ENCODE results near the gene GNG12. TPM values are rescaled to one million over a fixed set of nuclear protein-coding genes. Genes with fewer than 3 reads are reported as not detected.

Gene GNG12
- total RNA-seq, 1 donor from 2014 or later, result 0.05 TPM

- intact Hi-C loops (cut with micrococcal nuclease), result no loop called here
Measured at GRCh38 chr1:67816095-67816475, 17.2 kb downstream of the GNG12 start.

- intact Hi-C loops (cut with micrococcal nuclease), result no loop called here
Measured at GRCh38 chr1:67815303-67816094, 17.8 kb downstream of the GNG12 start.

DNA sequence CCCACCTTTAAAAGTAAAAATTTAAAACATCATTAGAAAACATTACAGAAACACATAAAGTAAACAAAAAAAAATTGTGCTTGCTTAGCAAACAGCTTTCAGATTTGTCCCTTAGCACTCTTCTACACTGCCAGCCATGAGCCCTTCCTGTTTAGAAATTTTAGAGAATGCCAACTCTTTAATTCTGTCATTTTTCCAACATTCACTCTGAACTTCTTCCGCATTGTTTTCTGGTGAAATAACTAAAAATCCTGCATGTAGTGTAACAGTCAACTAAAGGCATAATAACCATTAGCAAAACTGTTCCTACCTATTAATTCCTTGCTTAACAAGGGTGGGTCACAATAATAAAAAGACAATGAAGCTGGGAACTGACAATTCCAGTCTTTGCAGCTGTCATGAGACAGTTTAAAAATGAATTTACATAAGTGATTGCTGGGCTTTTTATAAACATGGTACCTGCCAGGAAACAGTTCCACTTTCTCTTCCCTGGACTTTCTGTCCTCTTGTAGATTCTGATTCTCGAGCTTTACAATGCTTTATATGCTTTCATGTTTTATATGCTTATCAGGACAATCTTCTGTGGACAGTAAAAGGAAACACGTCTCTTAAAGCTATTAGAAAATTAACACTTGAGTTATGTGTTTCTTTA, 19.0 kb downstream of the GNG12 start:
- intact Hi-C loops (cut with micrococcal nuclease), result no loop called here

DNA sequence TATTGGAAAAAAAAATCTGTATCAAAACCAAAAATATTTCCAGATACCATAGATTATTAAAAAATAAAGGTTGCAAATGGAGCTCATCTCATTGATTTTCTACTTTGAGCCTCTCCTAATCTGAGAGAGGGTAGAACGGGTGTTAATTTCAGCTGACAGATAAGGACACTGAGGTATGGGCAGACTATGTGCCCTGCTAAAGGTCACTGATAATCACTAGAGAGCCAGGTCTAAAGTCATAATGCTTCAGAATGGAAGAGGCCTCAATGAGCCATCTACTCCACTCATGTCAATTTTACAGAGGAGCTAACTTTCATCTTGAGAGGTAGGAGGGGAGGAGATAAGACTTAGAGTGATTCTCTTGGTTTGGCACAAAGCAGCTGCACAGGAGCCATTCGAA, 21.0 kb downstream of the GNG12 start:
- intact Hi-C loops (cut with micrococcal nuclease), result no loop called here

DNA sequence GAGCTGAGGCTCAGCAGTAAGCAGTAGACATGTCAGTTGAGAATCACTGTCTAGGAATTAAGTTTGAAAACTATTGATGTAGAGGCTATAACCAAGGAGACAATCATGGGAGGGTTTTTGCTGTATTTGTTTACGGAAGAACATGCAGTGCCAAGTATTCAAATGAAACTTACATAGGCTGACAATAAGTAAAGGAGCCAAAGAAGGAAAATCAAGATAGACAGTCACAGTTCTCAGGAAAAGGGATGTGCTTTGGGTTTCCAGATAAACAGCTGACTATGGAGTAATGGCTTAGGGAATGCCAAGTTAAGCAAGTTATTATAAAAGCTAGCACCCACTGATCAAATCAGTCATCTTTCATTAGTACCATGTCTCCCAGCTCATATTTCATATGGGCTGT, 21.5 kb downstream of the GNG12 start:
- intact Hi-C loops (cut with micrococcal nuclease), result no loop called here

- intact Hi-C loops (cut with micrococcal nuclease), result no loop called here
Measured at GRCh38 chr1:67809887-67810286, 23.4 kb downstream of the GNG12 start.

DNA sequence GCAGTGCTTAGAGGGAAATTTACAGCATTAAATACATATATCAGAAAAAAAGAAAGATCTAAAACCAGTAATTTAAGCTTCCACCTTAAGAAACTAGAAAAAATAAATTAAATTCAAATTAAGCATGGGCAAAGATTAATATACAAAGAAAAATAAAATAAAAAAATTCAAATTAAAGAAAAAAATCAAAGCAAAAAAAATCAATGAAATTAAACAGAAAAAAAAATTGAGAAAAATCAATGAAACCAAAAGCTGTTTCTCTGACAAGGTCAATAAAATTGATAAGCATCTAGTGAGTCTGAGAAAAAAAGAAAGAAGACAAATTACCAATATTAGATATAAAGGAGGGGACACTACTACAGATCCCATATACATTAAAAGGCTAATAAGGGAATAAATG, 26.0 kb downstream of the GNG12 start:
- intact Hi-C loops (cut with micrococcal nuclease), result no loop called here

- intact Hi-C loops (cut with micrococcal nuclease), result no loop called here
Measured at GRCh38 chr1:67804710-67805109, 28.6 kb downstream of the GNG12 start.

GRCh38 chr1:67803380-67804279, 29.6 kb downstream of the GNG12 start:
- intact Hi-C loops (cut with micrococcal nuclease), result no loop called here

DNA sequence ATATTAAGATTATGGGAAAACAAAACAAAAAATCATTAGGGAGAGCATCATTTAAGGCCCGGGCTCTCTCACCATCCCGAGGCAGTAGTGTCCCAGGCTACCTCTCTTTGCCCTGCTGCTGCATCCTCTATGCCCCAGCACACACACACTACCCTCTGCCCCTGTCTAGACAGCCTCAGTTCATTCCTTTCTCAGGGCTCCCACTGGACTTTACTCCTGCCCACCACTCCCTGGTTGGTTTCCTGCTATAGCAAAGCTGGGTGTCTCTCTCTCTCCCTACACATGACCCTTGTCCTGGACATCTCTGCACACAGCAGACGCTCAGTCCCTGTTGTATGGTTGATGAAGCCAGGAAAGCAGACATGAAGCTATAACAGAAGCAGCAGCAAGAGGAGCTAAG, 30.7 kb downstream of the GNG12 start:
- intact Hi-C loops (cut with micrococcal nuclease), result no loop called here

- intact Hi-C loops (cut with micrococcal nuclease), result no loop called here
Measured at GRCh38 chr1:67801903-67802302, 31.4 kb downstream of the GNG12 start.

- intact Hi-C loops (cut with micrococcal nuclease), result no loop called here
Measured at GRCh38 chr1:67795179-67795912, 37.9 kb downstream of the GNG12 start.

DNA sequence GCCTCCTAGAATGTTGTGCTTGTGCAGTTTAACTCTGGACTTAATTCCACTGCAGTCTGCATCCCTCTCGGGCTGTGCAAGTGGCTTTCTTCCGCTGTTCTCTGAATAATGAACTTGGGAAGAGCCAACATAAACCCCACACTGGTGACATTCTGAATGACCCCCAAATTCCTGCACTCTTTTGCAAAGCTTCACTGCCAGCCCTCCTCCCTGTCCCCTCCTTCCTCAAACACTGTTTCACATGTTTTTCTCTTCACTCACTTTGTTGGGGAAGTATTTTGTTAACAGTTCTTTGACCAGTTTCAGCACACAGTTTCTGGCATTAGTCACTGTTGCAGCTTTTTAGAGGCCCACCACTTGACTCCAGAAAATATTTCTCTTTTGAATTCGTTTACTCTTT, 39.7 kb downstream of the GNG12 start:
- intact Hi-C loops (cut with micrococcal nuclease), result no loop called here

DNA sequence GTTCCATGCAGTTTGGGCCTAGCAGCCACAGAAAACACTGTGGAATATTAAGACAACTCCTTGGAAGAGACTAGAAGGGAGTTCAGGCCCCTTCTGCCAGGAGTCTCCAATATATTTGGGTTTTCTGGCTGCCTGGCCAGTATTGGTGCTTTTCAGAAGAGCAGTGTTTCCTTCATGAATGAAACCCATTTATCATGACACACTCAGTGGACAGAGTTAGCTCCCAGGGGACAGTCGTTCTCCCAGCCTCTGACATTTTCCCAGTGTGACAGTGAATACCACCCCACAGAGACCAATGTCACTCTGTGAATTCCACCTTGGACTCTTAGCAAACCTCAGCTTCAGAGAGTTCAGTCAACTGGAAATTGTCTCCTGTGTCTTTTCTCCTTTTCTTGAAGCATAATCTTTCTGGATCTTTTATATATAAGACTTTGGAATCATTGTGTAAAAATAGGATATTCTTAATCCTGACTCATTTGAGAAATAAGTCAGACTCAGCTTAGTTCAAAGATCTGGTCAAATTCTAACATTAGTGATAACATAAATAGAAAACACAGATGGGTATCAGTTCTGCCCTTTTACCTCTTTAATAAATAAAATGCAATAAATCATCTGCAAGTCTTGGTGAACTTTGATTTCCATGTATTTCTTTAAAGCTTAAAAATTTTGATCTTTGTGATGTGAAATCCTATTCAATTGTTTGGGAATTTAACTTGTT, 40.4 kb downstream of the GNG12 start:
- intact Hi-C loops (cut with micrococcal nuclease), result no loop called here

DNA sequence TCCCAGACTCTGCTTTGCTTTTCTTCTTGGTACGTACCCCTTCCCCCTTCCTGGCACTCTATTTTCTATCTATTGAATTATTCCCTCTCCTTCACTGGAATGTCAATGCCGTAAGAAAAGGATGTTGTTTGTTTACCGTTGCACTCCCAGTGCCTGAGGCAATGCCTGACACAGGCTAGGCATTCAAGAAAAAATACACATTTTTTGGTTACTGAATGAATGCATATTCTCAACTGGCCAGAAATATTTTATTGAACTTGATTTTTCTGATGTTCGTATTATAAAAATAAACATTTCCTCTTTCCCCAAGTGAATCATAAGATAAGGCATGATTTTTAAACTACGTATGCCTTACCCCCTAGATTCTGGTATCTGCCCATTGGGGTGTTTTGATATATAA, 41.2 kb downstream of the GNG12 start:
- intact Hi-C loops (cut with micrococcal nuclease), result no loop called here

DNA sequence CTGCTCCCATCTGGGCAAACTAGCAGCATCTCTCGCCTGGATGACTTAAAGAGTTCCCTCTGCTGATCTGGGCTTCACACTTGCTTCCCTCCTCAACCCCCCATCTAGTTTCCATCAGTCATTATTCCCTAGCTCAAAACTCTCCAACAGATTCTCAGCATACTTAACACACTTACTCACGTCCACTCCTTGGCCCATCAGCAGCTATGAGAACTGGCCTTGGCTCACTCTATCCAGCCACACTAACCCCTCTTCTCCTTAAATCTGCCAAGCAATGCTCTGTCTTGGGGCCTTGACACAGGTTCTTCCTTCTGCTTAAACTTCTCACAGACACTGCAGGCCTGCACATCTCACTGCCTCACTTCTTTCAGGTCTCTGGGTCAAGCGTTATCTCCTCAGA, 41.6 kb downstream of the GNG12 start:
- intact Hi-C loops (cut with micrococcal nuclease), result no loop called here

DNA sequence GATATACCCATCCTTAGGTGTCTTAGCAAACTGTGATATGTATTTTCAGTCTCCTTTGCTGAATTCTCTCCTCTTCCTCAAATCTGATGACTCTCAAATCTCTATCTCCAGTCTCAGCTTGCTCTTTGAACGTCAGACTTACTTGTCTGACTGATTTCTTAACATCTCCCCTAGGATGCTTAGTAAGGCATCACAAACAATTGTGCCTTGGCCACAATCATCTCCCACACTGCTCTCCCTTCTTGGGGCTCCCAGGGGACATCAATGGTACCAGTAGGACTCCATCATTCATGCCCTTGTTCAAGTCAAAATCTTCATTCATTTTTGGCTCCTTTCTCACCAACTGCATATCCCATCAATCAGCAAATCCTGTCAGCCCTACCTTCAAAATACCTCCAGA, 42.0 kb downstream of the GNG12 start:
- intact Hi-C loops (cut with micrococcal nuclease), result no loop called here

- intact Hi-C loops (cut with micrococcal nuclease), result no loop called here
Measured at GRCh38 chr1:67790201-67790692, 43.0 kb downstream of the GNG12 start.

GRCh38 chr1:67789551-67789950, 43.7 kb downstream of the GNG12 start:
- intact Hi-C loops (cut with micrococcal nuclease), result no loop called here

- intact Hi-C loops (cut with micrococcal nuclease), result no loop called here
Measured at GRCh38 chr1:67788904-67789303, 44.4 kb downstream of the GNG12 start.

All from T-helper 2 cell treated with Interferon-gamma antibody and Interleukin-4, amounts not matched to agents 100 ng/mL and 5 ng/mL, for 36 hours (primary cell).